Mucosa of descending colon (tissue), 3 donors: ENCODE results near the gene GRM4. TPM values are rescaled to one million over a fixed set of nuclear protein-coding genes. Genes with fewer than 3 reads are reported as not detected.

Experiments
- ATAC-seq: fragments of 200-7000 bp; cut with Tn5 transposase; one replicate; pipeline ENCODE4 v1.9.1; 2020; ENCODE audit warnings: mild to moderate bottlenecking, moderate library complexity
- DNase-seq, 3 donors: peaks; one replicate each; pipeline ENCODE4 v3.0.0-alpha.2; 2020
- H3K36me3 ChIP-seq: fragments of 200-600 bp; one replicate; pipeline ENCODE4 v1.8.0; 2021; ENCODE audit warnings: low read depth, mild to moderate bottlenecking
- H3K4me1 ChIP-seq: fragments of 200-600 bp; one replicate; pipeline ENCODE4 v1.8.0; 2021; ENCODE audit warnings: low read depth, mild to moderate bottlenecking
- H3K4me3 ChIP-seq: fragments of 200-600 bp; one replicate; pipeline ENCODE4 v1.8.0; 2021; ENCODE audit warnings: mild to moderate bottlenecking
- H3K9me3 ChIP-seq: fragments of 200-600 bp; one replicate; pipeline ENCODE4 v1.8.0; 2021; ENCODE audit warnings: mild to moderate bottlenecking
- intact Hi-C, 2 donors: fragments of 100-400 bp; cut with DNase I in 1 of 2; cut with micrococcal nuclease in 1 of 2; formaldehyde crosslinking; loops; one replicate each; pipeline versions ENCODE4 v1.11.0 to v1.11.1; 2022; cut with DNase I, micrococcal nuclease
- total RNA-seq, 3 donors: library from RNA; stranded (reverse); fragmentation: NEBNext Ultra II Directional in 2 of 3; extraction: Animal tissue kit (Norgen Biotek cat#: 25700) in 2 of 3; gene quantifications; one replicate each; pipeline versions ENCODE4 v1.2.1 to v1.2.4, GENCODE V29; 2021 to 2023
- TF ChIP-seq, protein P1 (sequence below): fragments of 200-600 bp; IDR thresholded peaks from one replicate; pipeline ENCODE4 v1.8.0; 2022; ENCODE audit warnings: antibody characterized with exemption, mild to moderate bottlenecking
- donor health status: DM: no; HTN: no; CAD: no; lungs with moderate emphysema.
- donor health status: DM: no; HTN: no; CAD: no.
- donor health status: DM: no; HTN: yes; CAD: no.

The GRM4 gene
- total RNA-seq, 3 donors from 2014 or later: 0.22 to 0.25 TPM; not detected in 1

DNA sequence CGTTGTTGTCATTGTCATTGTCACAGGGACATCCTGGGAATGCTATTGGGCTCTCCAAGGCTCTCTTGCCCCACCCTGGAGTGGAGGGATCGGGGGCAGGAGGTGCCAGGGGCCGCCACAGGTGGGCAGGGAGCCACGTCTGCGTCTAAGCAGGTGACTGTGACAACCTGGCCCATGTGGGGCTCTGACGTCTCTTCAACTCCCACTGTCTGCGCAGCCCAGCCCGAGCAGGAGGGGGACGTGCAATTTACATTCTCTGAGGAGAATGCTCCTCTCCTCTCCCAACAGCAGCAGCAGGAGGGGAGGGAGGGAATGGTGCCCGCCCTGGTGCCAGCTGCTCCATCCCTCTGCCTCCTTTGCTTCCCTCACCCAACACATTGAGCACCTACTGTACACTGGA lies 50.1 kb downstream of the GRM4 start:
- DNase-seq (no peak), ATAC-seq (no peak)
- TF ChIP-seq, protein P1, sequence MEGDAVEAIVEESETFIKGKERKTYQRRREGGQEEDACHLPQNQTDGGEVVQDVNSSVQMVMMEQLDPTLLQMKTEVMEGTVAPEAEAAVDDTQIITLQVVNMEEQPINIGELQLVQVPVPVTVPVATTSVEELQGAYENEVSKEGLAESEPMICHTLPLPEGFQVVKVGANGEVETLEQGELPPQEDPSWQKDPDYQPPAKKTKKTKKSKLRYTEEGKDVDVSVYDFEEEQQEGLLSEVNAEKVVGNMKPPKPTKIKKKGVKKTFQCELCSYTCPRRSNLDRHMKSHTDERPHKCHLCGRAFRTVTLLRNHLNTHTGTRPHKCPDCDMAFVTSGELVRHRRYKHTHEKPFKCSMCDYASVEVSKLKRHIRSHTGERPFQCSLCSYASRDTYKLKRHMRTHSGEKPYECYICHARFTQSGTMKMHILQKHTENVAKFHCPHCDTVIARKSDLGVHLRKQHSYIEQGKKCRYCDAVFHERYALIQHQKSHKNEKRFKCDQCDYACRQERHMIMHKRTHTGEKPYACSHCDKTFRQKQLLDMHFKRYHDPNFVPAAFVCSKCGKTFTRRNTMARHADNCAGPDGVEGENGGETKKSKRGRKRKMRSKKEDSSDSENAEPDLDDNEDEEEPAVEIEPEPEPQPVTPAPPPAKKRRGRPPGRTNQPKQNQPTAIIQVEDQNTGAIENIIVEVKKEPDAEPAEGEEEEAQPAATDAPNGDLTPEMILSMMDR: no peak
- Histone ChIP-seq H3K4me1 (no peaks in the 10 kb centered on the region), H3K4me3 (no peak overlapping the region), H3K36me3 (no peaks in the 10 kb centered on the region), H3K9me3 (no peaks in the 10 kb centered on the region)
- intact Hi-C loops: no loop called here

GRCh38 chr6:34095136-34095505 lies 50.8 kb downstream of the GRM4 start:
- DNase-seq (no peak), ATAC-seq (no peak)
- TF ChIP-seq, protein P1: no peak
- Histone ChIP-seq H3K4me3 (no peak overlapping the region), H3K9me3 (no peaks in the 10 kb centered on the region), H3K36me3 (no peaks in the 10 kb centered on the region), H3K4me1 (no peaks in the 10 kb centered on the region)
- intact Hi-C loops: no loop called here

DNA sequence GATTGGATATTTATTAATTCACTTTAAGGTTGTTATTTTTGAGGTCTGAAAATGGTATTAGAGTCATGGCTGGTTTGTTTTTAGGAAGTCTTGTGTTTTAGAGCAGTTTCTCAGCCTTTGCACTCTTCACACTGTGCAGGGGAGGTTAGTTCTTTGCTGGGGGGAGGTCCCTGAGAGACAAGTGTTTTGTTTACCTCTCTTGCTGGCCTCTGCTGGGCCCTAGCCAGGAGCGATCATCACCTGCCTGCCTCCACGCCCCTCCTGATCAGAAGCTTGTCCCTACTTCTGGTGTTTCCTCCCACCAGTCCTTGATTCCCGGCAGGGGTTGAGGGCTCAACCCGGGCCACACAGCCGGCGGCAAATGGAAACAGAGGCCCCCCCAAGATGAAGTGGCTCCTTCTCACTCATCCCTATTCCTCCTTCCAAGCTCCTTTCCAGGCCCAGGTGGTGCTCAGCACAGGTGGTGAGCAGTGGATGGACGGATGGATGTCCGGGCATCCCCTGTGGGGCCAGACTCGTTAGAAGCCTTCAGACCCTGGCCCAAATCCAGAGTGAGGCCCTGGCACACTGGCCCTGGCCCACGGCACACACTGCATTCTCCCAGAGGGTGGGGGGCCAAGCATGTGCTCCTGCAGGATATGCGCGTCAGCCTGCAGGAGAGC lies 51.3 kb downstream of the GRM4 start:
- Histone ChIP-seq H3K4me3 (no peak overlapping the region), H3K9me3 (no peaks in the 10 kb centered on the region), H3K4me1 (no peaks in the 10 kb centered on the region), H3K36me3 (no peaks in the 10 kb centered on the region)
- DNase-seq: no peak
- ATAC-seq: no peak
- TF ChIP-seq, protein P1: no peak
- intact Hi-C loops: no loop called here

GRCh38 chr6:34093854-34094430 lies 51.9 kb downstream of the GRM4 start:
- ATAC-seq (no peak), DNase-seq (no peak)
- no peaks in the 10 kb centered on the region for H3K9me3 ChIP-seq
- H3K4me1 ChIP-seq: no peaks in the 10 kb centered on the region
- TF ChIP-seq, protein P1: no peak
- H3K4me3 ChIP-seq: no peak overlapping the region
- intact Hi-C loops: no loop called here
- no peaks in the 10 kb centered on the region for H3K36me3 ChIP-seq

GRCh38 chr6:34093206-34093605 lies 52.7 kb downstream of the GRM4 start:
- ATAC-seq: no peak
- Histone ChIP-seq H3K9me3 (no peaks in the 10 kb centered on the region), H3K36me3 (no peaks in the 10 kb centered on the region), H3K4me1 (no peaks in the 10 kb centered on the region), H3K4me3 (no peak overlapping the region)
- no peak for DNase-seq
- TF ChIP-seq, protein P1: no peak
- intact Hi-C loops: no loop called here
